Measurements from ENCODE around the gene PAX3.

GRCh38 chr2:222313816-222314215, 15.0 kb upstream of the PAX3 start:
- TF ChIP-seq CTCF (IDR thresholded peaks at IDR 0.05) = no peak
- TF ChIP-seq POLR2A (IDR thresholded peaks at IDR 0.05) = no peak

Data from Peyer's patch (tissue), 4 donors.